ENCODE results near the gene MAX.

DNA sequence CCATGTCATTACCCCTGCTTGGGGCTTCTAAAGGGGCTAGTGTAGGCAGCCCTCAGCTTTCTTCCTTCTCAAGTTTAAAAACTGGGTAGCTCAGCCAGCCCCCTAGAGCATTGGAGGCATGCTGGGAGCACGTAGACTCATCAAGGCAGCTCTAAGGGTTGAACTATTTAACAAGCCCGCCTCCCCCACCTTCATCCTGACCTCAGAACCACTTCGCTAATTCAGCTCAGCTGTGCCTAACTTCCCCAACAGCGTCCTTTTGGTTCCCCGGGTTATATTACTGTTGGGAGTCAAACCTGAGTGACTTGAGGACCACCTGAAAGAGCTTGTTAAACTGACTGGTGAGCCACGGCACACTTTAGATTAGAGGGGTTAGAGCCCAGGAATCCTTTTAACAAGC lies 30.1 kb downstream of the MAX start:
- TF ChIP-seq CTCF (IDR thresholded peaks at IDR 0.05) (no peak), POLR2AphosphoS5 (IDR thresholded peaks at IDR 0.05; ENCODE audit: low read depth, low read length) (no peak), SIN3A (IDR thresholded peaks at IDR 0.05; ENCODE audit: borderline replicate concordance, insufficient read depth, low read depth, low read length) (no peak)
- TF ChIP-seq, protein P1, sequence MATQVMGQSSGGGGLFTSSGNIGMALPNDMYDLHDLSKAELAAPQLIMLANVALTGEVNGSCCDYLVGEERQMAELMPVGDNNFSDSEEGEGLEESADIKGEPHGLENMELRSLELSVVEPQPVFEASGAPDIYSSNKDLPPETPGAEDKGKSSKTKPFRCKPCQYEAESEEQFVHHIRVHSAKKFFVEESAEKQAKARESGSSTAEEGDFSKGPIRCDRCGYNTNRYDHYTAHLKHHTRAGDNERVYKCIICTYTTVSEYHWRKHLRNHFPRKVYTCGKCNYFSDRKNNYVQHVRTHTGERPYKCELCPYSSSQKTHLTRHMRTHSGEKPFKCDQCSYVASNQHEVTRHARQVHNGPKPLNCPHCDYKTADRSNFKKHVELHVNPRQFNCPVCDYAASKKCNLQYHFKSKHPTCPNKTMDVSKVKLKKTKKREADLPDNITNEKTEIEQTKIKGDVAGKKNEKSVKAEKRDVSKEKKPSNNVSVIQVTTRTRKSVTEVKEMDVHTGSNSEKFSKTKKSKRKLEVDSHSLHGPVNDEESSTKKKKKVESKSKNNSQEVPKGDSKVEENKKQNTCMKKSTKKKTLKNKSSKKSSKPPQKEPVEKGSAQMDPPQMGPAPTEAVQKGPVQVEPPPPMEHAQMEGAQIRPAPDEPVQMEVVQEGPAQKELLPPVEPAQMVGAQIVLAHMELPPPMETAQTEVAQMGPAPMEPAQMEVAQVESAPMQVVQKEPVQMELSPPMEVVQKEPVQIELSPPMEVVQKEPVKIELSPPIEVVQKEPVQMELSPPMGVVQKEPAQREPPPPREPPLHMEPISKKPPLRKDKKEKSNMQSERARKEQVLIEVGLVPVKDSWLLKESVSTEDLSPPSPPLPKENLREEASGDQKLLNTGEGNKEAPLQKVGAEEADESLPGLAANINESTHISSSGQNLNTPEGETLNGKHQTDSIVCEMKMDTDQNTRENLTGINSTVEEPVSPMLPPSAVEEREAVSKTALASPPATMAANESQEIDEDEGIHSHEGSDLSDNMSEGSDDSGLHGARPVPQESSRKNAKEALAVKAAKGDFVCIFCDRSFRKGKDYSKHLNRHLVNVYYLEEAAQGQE (IDR thresholded peaks at IDR 0.05; ENCODE audit: insufficient read depth in 1 of 2, low read depth in 2 of 2, low read length in 1 of 2), result no peak
